NCI-H146 treated with DMSO at 0.1 percent for 48 hours (cell line): Measurements from ENCODE around the gene NCF4.

Experiments used
- DNase-seq: peaks from one replicate; lab custom pipeline; 2025; ENCODE audit not compliant: unreplicated experiment; lab: John Stamatoyannopoulos, UW

The NCF4 gene

DNA sequence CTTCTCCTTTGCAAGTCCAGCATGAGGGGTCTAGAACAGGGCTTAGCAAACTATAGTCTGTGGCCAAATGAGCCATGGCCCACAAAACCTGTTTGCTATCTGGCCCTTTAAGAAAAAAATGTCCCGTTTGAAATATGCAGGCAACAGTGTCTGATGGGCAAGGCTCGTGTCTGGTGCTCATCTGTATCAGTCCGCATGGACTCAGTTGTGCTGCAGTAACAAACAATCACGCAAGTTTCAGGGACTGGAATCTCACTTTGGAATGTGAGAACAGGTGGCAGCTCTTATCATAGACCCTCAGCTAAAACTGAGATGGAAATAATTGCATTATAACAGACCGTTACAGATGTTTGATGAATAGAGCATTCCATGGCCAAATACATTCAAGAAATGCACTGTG lies 24.9 kb upstream of the NCF4 start:
- no peak for DNase-seq

DNA sequence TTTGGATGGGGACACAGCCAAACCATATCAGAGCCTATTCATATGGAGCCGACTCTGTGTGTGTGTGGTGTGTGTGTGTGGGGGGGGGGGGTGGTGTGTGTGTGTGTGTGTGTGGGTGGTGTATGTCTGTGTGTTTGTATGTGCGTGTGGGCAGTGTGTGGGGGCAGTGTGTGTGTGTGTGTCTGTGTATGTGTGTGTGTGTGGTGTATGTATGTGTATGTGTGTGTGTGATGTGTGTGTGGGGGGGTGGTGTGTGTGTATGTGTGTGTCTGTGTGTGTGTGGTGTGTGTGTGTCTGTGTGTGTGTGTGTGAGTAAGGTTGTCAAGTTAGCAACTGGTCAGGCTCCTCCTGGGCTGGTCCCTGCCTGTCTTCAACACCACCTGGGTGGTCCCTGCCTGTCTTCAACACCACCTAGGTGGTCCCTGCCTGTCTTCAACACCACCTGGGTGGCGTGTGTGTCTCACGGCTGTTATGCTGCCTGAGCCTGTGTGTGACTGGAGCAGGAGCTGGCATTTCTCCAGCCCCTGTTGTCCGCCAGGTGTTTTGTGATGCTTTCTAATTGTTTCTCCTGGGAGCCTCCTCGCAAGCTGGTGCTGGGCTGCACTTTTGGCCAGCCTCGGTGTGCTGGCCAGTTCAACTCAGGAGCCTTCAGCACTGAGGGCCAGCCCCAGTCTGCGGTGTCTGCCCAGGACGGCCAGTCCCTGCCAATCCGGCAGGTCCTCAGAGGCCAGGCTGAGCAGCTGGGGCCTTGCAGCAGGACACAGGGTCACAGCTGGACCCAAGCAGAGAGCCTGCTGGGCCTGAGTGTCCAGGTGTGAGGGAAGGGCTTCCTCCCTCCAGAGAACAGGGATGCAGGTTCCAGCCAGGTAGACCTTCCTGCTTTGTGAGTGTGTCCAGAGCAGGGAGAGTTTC lies 22.4 kb upstream of the NCF4 start:
- no peak for DNase-seq

DNA sequence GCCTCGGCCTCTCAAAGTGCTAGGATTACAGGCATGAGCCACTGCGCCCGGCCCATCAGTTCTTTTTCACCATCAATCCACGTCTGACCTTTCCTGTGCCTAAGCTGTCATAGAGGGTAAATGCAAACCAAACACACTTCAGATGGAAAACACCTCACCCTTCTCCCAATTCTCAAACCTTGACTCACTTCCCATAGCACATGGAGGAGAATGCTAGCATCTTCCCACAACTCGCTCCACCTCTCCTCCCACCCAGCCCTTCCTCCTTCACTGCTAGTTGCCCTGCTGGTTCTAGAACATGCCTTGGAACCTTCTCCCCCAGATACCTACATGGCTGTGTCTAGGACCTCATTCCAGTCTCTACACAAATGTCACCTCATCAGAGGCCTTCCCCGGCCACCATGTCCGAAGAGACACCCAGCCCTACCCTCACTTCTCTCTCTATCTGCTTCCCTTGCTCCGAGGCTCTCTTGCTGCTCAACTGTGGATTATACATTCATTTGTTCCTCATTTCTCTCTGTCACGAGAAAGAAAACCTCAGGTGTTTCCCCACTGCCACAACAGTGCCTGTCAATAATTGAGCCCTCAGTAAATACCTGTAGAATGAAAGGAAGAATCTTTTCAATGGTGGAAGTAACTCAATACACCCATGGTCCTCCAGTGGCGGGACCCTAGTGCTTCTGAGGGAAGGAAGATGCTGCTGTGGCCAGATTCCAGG lies 21.3 kb upstream of the NCF4 start:
- DNase-seq: no peak

DNA sequence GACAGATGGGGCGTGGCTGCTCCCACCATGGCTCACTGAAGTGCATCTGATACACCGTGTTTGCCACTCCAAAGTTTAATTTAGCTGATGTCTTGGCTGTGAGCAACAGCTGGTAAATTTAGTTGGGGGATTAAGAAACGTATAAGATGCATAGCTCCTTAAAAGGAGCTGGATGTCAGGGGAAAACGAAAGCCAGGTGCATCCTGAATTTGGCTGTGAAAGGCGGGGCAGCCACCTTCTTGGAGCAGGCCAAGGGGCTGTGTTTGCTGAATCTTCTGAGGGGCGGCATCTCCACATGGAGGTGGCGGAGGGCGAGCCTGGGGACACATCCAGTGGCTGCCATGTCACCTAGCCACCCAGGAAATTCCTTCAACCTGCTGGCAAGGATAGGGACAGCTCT lies 20.7 kb upstream of the NCF4 start:
- DNase-seq: no peak

DNA sequence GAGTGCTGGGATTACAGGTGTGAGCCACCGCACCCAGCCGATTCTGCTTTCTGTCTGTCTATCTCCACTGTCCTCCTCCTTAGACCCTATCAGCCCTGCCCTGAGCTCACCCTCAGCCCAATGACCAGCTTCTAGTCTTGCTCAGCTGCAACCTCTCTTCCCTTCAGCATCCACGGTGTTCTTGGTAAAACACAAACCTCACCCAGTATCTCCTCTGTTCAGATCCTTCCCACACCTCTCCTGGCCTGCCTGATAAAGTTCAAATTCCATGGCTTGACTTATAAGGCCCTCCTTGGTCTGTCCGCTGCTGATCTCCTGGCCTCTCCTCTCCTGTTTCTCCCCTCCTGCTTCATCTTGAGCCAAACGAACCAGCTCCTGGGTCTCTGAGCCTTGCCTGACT lies 14.5 kb upstream of the NCF4 start:
- no peak for DNase-seq

DNA sequence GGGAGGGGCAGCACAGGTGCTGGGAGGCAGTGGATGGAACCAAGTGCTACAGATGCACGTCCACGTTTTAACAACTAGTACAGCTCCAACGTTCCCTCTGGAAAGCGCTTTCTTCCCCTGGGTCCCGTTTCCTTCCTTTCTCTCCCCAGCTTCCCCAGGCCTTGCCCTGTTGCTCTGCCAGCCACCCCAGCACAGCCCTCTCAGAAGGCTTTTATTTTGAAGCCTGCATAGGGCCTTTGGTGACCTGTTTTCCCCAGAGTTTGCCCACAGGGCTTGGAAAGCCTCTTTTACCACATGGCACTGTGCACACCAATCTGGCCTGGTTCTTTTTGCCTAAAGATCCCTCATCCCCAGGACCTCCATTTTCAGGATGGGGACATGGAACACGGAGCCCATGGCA lies 13.9 kb upstream of the NCF4 start:
- DNase-seq: no peak

DNA sequence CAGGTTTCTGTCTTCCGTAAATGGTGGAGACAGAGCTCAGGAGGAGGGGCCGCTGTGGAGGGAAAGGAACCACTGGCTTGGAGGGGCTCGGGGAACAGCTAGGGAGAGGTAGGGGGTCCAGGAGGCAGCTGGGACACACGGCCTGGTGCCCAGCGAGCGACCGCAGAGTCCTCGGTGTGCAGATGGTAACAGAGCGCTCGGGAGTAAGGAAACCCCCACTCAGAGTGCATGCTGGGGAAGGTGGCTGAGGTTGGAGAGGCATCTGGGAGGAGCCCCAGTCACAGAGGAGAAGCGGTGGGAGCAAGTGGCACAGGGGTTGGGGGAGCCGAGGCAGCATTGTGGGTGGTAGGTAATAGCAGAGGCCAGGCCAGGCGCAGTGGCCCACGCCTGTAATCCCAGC lies 10.8 kb upstream of the NCF4 start:
- no peak for DNase-seq

DNA sequence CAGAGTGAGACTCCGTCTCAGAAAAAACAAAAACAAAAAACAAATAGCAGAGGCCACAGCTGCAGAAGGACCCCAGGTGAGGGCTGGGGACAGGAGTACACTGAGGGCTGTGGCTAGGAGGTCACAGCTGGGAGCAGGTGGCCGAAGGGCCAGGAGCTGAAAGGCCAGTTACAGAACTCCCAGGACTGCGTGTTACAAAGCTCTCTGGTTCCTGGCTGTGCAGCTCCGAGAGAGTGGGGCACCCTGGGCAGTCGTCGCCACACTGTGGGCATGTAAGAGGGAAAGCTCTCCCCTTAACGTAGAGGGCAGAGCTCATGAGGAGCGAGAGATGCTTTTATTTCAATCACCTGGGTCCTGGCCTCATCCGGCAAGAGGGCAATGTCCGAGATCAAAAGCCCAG lies 10.1 kb upstream of the NCF4 start:
- no peak for DNase-seq

DNA sequence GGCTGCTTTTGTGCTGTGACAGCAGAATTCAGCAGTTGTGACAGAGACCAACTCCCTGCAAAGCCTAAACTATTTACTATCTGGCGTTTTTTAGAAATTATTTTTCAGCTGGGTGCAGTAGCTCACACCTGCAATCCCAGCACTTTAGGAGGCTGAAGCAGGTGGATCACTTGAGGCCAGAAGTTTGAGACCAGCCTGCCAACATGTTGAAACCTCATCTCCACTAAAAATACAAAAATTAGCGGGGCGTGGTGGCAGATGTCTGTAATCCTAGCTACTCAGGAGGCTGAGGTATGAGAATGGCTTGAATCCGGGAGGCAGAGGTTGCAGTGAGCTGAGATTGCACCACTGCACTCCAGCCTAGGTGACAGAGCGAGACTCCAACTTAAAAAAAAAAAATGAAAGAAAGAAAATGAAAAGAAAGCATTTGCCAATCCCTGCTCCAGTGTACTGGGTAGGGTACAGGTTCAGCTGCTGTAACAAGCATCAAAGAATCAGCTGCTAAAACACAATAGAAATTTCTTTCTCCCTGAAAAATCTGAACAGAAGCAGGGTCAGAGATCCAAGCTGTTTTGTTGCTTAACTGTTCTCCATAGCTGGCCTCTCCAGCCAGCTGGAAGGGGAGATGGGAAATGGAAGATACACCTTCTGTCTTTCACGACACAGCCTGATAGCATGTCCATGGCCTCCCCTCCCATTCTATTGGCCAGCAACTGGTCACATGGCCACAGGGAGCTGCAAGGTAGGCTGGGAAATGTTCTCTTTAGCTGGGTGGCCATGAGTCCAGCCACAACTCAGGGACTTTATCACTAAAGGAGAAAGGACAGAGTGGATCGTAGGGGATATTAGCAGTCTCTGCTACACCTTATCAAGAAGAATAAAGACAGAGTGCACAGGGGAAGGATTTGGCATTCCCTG lies 8.5 kb upstream of the NCF4 start:
- no peak for DNase-seq

DNA sequence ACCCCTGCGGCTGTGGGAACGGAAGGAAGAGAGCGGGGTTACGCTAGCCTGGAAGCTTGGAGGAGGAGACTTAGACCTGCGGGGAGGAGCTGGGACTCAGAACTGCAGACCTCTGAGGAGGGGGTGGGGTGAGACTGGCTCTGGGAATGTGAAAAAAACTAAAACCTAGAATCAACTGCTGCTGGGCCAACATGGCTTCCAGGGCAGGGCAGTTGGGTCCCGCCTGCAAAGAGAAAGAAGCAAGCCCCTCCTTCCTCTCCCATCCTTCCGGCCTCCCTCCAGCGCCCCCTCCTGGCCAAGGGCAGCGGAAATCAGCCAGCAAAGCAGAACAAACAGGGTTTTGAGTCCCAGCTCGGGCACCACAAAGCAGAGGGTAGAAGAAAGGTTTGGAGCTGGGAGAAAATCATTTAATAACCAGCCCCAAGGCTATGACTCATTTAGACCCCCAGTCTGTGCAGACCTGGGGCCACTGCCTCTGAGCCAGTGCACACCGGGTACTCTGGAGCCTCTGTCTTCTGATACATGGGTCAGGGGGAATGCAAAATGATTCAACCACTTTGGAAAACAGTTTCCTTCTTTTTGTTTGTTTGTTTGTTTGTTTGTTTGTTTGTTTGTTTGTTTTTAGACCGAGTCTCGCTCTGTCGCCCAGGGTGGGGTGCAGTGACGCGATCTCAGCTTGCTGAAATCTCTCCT lies 7.3 kb upstream of the NCF4 start:
- DNase-seq: no peak

DNA sequence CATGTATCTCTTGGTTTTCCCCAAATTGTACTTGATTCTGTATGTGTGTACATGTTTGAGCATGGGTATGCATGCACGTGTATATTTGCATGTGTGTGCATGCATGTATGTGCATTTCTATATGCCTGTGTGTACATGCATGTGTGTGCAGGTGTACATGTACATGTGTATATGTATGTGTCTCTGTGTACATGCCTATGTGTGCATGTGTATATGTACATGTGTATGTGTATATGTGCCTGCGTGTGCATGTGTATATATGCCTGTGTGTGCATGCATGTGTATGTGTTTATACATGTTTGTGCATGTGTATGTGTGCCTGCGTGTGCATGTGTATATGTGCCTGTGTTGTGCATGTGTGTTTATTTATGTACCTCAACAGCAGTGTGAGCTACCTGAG lies 5.3 kb upstream of the NCF4 start:
- DNase-seq: no peak

DNA sequence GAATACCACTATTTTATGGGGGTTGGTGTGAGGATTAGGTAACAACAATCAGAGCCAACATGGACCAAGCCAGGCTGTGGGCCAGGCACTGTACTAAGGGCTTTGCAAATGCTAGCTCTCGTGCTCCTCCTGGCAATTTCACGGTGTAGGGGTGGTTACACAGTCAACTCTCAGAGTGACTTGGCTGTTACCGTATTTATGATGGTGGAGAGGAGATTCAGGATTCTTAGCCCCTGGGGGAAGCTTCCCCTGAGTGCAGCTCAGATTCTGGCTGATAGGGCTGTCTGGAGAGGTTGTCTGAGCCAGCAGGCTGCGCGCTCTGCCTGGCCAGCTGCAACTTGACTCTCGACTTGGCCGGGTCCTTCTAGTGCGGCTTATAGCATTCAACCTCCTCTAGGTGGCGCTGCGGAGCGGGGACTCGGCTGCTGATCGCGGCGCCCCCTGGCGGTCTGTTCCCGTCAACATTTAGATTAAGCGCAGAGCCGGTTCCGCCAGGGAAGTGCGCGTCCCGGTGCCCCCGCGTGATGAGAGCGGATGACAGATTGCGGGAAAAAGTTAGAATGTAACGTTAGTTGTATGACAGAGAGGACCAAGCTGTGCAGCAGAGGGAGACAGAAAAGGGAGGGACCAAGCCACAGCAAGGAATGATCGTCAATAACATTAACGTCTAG lies 4.5 kb upstream of the NCF4 start:
- peak; percentile 29 for DNase-seq

DNA sequence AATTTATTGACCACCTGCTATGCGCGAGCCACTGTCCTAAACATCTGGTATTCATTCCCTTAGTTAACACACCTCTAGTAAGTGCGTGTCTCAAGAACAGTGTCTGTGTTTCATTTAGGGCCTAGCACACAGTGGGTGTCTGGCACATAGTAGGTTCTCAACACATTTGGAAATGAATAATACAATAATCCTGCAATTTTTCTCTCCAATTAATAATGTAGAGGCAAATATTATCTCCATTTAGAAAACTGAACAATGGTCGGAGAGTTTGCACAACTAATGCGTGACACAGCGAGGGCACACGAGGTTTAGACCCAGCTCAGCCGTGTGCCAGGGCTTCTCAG lies 4.0 kb upstream of the NCF4 start:
- no peak for DNase-seq

DNA sequence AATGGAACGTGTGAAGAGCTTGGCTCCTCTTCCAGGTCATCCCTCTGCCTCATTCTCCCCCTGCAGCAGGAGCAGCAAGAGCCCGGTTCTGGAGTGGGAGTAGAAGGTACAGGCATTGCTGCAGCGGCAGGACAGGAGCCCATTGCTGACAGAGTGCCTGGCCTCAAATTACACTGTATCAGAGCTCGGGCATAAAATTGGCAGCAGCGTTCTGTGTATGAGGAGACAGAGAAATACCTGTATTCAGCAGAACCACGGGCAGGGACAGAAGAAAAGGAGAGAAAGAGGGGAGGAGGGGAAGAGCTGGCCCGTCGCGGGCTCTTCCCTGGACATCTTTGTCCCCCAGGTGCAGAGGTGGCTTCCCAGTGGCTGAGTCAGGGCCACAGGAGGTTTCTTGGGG lies 2.6 kb upstream of the NCF4 start:
- DNase-seq: no peak

DNA sequence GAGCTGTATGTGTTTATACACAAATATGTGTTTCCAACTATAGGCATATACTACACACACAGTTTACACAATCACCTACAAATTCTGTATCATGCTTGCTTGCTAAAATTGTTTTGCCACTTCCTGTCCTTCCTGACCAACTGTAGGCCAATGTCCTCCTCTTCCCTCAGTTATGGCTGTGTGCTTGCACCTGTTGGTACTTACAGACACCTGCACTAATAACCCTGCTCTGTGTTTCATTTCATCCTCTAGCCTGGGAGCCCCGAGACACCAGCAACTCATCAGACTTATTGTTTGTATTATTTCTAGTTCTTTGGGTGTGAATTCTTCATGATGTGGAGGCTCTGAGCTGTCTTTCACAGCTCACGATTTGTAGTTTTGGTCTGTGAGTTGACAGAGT lies 1.8 kb upstream of the NCF4 start:
- no peak for DNase-seq

DNA sequence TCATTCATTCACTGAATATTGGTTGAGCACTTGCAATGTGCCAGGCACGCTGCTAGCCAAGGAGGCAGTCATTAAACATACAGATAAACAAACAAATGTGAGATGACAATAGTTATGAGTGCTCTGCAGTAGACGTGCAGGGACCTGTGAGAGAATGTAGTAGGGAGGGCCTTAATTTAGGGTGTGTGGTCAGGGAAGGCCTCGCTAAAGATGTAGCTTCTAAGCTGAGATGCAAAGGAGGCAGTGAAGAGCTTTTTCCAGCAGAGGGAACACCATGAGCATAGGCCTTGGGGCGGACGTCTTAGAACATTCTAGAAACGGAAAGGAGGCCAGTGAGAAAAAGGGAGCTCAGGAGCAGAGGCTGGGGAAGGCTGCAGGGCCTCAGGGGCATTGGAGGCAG lies 789 bp upstream of the NCF4 start:
- no peak for DNase-seq

DNA sequence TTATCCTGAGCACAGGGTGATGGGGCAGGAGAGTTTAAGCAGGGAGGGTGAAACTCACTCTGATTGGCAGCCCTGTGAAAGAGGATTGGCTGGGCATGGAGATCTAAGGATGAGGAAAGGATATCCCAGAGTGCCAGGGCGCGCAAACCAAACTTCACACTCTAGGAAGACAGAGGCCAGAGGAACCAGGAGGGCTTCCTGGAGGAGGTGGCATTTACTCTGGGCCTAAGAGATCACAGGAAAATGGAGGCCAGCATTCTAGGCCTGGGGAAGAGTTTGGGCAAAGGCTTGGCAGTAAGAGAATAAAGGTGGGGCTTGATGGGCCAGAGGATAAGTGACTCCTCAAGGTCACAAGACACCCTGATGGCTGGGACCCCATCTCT lies 377 bp upstream of the NCF4 start:
- no peak for DNase-seq

DNA sequence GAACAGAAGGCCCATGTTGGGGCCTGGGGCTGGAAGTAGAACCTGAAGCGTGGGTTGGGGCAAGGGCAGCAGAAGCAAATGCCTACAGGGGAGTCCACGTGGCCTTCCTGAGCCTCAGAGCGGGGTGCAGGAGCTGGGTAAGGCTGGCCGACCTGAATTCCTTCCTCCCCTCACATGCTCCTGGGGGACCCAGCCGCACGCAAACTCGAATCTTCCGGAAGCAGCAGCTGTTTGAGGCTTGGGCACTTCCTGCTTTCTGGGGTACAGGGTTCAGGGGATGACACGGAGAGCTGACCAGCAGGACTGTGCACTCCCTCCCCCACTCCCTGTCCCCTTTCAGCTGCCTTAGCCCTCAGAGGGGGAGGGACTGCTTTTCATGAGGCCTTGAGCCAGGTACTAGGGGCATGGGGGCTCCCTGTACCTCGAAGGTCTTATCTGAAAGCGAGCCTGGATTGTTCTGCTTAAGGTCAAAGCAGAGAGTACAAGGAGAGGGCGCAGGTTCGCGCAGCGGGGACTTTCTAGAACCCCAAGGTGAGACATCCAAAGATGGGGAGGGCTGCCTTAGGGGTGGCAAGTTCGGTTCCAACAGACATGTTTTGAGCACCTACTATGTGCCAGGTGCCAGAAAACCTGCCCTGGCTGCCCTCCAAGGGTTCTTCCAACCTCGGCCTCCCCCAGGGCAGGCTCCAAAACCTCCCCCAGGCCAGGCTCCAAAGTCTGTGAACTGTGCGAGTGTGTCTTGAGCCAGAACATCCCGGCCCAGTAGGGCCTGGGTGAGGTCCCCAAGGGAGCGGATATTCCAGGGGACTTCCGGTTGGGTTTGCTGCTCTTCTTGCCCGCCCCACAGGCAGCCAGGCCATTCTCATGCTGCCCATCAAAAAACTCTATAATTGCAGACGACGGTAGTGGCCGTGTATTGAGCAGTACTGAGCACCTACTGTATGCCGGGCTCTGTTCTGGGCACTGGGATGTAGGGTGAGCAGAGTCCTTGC lies 1.7 kb downstream of the NCF4 start:
- DNase-seq: no peak

DNA sequence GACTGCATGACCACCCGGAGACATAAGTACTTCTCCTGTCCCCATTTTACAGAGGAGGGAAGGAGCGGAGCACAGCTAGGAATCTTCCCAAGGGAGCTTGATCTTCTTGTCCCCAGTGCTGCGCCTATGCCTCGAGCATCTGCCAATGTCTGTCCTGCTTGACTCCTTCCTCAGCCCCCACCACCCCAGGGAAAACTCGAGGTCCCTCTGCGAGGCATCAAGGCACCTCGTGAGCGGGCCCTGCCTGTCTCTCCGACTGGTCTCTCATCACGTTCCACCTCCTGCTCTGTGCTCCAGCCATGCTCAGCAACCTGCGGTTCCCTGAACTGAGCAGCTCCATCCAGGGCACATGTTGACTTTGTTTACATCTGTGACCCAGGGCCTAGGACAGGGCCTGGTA lies 2.5 kb downstream of the NCF4 start:
- no peak for DNase-seq
